Right atrium auricular region (tissue), 2 donors: ENCODE measurements around the gene UBXN6. TPM values are rescaled to one million over a fixed set of nuclear protein-coding genes. Genes with fewer than 3 reads are reported as not detected.

Experiments used
- DNase-seq: peaks from one replicate; pipeline ENCODE4 v3.0.0-alpha.2; 2019; ENCODE audit warnings: low spot score
- H3K27ac ChIP-seq, 2 donors: fragments of 200-600 bp; sonication (generic); 1 replicate in 1 of 2; 2 replicates in 1 of 2; pipeline ENCODE4 v1.5.1; 2016 to 2019
- H3K27me3 ChIP-seq, 2 donors: fragments of 200-600 bp; sonication (generic); one replicate each; pipeline versions ENCODE4 v1.5.1 to v1.6.0; 2017 to 2019
- H3K36me3 ChIP-seq: fragments of 200-600 bp; sonication (generic); one replicate; pipeline ENCODE4 v1.5.1; 2016
- H3K4me1 ChIP-seq, 2 donors: fragments of 200-600 bp; sonication (generic); one replicate each; pipeline versions ENCODE4 v1.5.1 to v1.6.0; 2017 to 2019
- H3K4me3 ChIP-seq, 2 donors: fragments of 200-600 bp; sonication (generic); 1 replicate in 1 of 2; 2 replicates in 1 of 2; pipeline ENCODE4 v1.5.1; 2017 to 2019; ENCODE audit warnings: mild to moderate bottlenecking in 1 of 2, moderate library complexity in 1 of 2
- H3K9me3 ChIP-seq, 2 donors: fragments of 200-600 bp; sonication (generic); one replicate each; pipeline ENCODE4 v1.5.1; 2019
- total RNA-seq, 2 donors: library from RNA; depleted of rRNA; stranded (reverse); fragments of >200 nt; gene quantifications; one replicate each; pipeline ENCODE4 v1.1.0, GENCODE V29; 2016
- TF ChIP-seq, protein P1 (sequence below), 2 donors: fragments of 200-600 bp; sonication (generic); IDR thresholded peaks; one replicate each; pipeline ENCODE4 v1.5.1; 2019; ENCODE audit warnings: antibody characterized with exemption in 2 of 2

UBXN6 gene
- total RNA-seq, 2 donors from 2014 or later, result 52.8 to 100 TPM

GRCh38 chr19:4431296-4431695, 26.3 kb downstream of the UBXN6 start:
- DNase-seq, result no peak
- Histone ChIP-seq H3K36me3 (no peaks in the 10 kb centered on the region), H3K4me3 (no peak overlapping the region), H3K27ac (no peak overlapping the region), H3K27me3 (no peaks in the 10 kb centered on the region), H3K9me3 (no peaks in the 10 kb centered on the region), H3K4me1 (no peaks in the 10 kb centered on the region)
- TF ChIP-seq, protein P1, sequence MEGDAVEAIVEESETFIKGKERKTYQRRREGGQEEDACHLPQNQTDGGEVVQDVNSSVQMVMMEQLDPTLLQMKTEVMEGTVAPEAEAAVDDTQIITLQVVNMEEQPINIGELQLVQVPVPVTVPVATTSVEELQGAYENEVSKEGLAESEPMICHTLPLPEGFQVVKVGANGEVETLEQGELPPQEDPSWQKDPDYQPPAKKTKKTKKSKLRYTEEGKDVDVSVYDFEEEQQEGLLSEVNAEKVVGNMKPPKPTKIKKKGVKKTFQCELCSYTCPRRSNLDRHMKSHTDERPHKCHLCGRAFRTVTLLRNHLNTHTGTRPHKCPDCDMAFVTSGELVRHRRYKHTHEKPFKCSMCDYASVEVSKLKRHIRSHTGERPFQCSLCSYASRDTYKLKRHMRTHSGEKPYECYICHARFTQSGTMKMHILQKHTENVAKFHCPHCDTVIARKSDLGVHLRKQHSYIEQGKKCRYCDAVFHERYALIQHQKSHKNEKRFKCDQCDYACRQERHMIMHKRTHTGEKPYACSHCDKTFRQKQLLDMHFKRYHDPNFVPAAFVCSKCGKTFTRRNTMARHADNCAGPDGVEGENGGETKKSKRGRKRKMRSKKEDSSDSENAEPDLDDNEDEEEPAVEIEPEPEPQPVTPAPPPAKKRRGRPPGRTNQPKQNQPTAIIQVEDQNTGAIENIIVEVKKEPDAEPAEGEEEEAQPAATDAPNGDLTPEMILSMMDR (IDR thresholded peaks at IDR 0.05), result no peak

DNA sequence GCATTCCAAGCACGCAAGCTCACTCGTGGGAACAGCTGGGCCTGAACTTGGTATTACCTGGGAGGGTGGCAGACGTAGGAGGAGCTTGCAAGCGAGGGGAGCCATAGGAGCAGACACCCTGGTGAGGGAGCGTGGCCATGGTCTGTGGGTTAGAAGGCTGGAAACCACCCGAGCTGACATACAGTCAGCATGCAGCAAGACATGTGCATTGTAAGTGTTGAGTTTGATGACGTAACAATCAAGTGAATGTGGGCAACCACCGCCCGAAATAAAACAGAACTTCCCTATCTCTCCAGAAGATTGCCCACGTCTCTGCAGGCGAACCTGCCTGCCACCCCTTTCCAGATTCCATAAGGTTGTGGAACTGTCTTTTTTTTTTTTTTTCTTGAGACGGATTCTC, 26.8 kb downstream of the UBXN6 start:
- DNase-seq, result no peak

GRCh38 chr19:4429771-4430171, 27.8 kb downstream of the UBXN6 start:
- Histone ChIP-seq H3K36me3 (no peaks in the 10 kb centered on the region), H3K27me3 (no peaks in the 10 kb centered on the region), H3K9me3 (no peaks in the 10 kb centered on the region), H3K4me1 (no peaks in the 10 kb centered on the region), H3K4me3 (no peak overlapping the region), H3K27ac (no peak overlapping the region)
- TF ChIP-seq, protein P1 (IDR thresholded peaks at IDR 0.05), result no peak
- no peak for DNase-seq

More for the DNA sequence above, 26.8 kb downstream of the UBXN6 start:
- Histone ChIP-seq H3K27me3 (no peaks in the 10 kb centered on the region), H3K9me3 (no peaks in the 10 kb centered on the region), H3K27ac (no peak overlapping the region), H3K36me3 (no peaks in the 10 kb centered on the region), H3K4me3 (no peak overlapping the region), H3K4me1 (no peaks in the 10 kb centered on the region)
- TF ChIP-seq, protein P1 (IDR thresholded peaks at IDR 0.05), result no peak

- Histone ChIP-seq H3K9me3 (no peaks in the 10 kb centered on the region), H3K36me3 (no peaks in the 10 kb centered on the region), H3K4me3 (no peak overlapping the region), H3K27me3 (no peaks in the 10 kb centered on the region), H3K4me1 (no peaks in the 10 kb centered on the region), H3K27ac (no peak overlapping the region)
- TF ChIP-seq, protein P1 (IDR thresholded peaks at IDR 0.05), result no peak
- DNase-seq, result no peak
Measured at GRCh38 chr19:4429256-4429655, 28.3 kb downstream of the UBXN6 start.

- Histone ChIP-seq H3K27ac (no peak overlapping the region), H3K36me3 (no peaks in the 10 kb centered on the region), H3K27me3 (no peaks in the 10 kb centered on the region), H3K4me1 (no peaks in the 10 kb centered on the region), H3K4me3 (no peak overlapping the region), H3K9me3 (no peaks in the 10 kb centered on the region)
- DNase-seq, result no peak
- TF ChIP-seq, protein P1 (IDR thresholded peaks at IDR 0.05), result no peak
Measured at GRCh38 chr19:4428326-4428975, 29.1 kb downstream of the UBXN6 start.

DNA sequence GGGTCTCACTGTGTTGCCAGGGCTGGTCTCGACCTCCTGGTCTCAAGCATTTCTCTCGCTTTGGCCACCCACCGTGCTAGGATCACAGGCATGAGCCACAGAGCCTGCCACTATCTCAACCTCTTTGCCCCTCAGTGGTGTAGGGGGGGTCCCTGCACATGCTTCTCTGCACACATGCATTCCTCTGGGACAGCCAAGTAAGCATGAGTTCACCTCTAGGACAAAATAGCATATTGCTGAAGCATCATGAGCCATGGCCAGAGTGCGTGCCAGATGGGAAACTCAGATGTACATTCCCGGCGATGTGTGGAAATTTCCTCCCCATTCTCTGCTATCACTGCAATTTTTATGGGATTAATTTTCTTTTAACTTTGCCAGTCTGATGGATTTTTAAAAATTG, 32.1 kb downstream of the UBXN6 start:
- no peak for DNase-seq
- TF ChIP-seq, protein P1 (IDR thresholded peaks at IDR 0.05), result no peak
- H3K4me3 ChIP-seq, result no peak overlapping the region
- H3K9me3 ChIP-seq, result no peaks in the 10 kb centered on the region
- H3K36me3 ChIP-seq, result no peaks in the 10 kb centered on the region
- H3K27me3 ChIP-seq, result no peaks in the 10 kb centered on the region
- H3K4me1 ChIP-seq, result no peaks in the 10 kb centered on the region
- no peak overlapping the region for H3K27ac ChIP-seq
